ENCODE measurements around the gene CATSPERZ. TPM values are rescaled to one million over a fixed set of nuclear protein-coding genes. Genes with fewer than 3 reads are reported as not detected.

CATSPERZ gene
- total and polyA plus RNA-seq, 2 of the 8 experiments (the other 6 are each of a cell fraction or from before 2014, with no cell fraction given): 0.77 TPM; not detected in 1

DNA sequence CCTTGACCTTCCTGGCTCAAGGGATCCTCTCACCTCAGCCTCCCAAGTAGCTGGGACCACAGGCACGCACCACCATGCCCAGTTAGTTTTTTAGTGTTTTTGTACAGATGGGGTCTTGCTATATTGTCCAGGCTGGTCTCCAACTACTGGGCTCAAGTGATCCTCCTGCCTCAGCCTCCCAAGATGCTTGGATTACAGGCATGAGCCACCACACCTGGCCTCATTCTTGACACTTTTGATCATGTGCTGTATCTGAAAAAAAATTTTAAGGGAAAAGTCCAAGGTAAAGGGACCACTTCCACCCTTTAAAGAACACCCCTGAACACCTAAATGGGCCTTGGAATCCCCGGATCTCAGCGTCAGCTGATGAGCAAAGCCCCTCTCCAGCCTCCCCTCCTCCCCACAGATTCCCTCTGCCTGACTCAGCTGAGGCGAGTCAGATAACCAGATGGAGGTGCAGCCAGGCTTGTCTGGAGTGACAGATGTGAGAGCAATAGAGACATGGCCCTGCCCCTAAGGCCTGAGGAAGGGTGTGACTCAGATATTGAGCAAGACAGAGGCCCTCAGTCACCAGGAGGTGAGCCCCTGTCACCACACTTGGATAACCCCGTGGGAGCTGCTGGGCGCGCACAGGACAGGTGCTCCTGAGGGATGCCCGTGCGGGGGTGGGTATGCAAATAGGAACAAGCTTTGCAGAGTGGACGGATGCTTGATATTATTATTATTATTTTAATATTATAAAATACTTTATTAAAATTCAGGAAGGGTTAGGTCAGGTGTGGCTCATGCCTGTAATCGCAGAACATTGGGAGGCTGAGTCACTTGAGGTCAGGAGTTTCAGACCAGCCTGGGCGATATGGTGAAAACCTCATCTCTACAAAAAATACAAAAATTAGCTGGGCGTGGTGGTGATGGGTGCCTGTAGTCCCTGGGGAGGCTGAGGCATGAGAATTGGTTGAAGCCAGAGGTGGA, 34.9 kb downstream of the CATSPERZ start:
- Histone ChIP-seq H2AFZ (ENCODE audit: low read length) (no peak overlapping the region), H3K56ac (replicated peaks; ENCODE audit: insufficient read length, low read depth, low read length) (no peak overlapping the region), H3K36me3 (ENCODE audit: control insufficient read depth in 2 of 4, insufficient read depth in 4 of 4, low read length in 3 of 4) (no peaks in the 10 kb centered on the region), H3K4me2 (ENCODE audit: insufficient read depth in 1 of 2, low read depth in 2 of 2, low read length in 2 of 2) (no peak overlapping the region), H2BK120ac (replicated peaks; ENCODE audit: low read depth, low read length) (no peak overlapping the region), H3K9me3 (ENCODE audit: insufficient read depth in 2 of 2, low read depth in 1 of 2, low read length in 1 of 2) (no peaks in the 10 kb centered on the region), H4K5ac (ENCODE audit: insufficient read length, low read depth, low read length) (no peak overlapping the region), H3K23ac (ENCODE audit: insufficient read length) (no peak overlapping the region), H3K18ac (ENCODE audit: extremely low read depth, low read length) (no peak overlapping the region), H3K14ac (ENCODE audit: insufficient read length) (no peak overlapping the region), H3K79me2 (ENCODE audit: control insufficient read depth in 1 of 2, insufficient read depth in 2 of 2, low read length in 2 of 2) (no peaks in the 10 kb centered on the region), H3K4me3 (ENCODE audit: extremely low read depth in 1 of 4, insufficient read depth in 2 of 4, low read depth in 3 of 4, low read length in 4 of 4) (no peak overlapping the region), H3K23me2 (ENCODE audit: low read depth, low read length) (peaks cover 2% of the 10 kb centered on the region; the same call in 1 of the 2 replicates), H3K79me1 (ENCODE audit: low read depth, low read length) (no peaks in the 10 kb centered on the region), H2BK5ac (ENCODE audit: low read depth, low read length) (no peak overlapping the region), H2BK20ac (ENCODE audit: low read length) (no peak overlapping the region), H2AK5ac (ENCODE audit: low read depth, low read length) (no peak overlapping the region), H3K9ac (replicated peaks in 1 of 4; ENCODE audit: extremely low read depth in 1 of 4, low read depth in 3 of 4, low read length in 3 of 4) (peak overlapping the region in 1 of 4 experiments; percentile 16; a peak in 1 of 7 replicates), H2BK12ac (ENCODE audit: low read depth, low read length) (no peak overlapping the region), H3K4me1 (replicated peaks in 1 of 4; ENCODE audit: control insufficient read depth in 3 of 4, insufficient read depth in 4 of 4, low read length in 3 of 4) (peaks cover 0 to 9% (median 6%) of the 10 kb centered on the region in 4 experiments; a peak in 6 of 7 replicates), H3K27ac (ENCODE audit: low read depth, low read length) (no peak overlapping the region), H3K4ac (replicated peaks; ENCODE audit: insufficient read length, low read depth, low read length) (no peak overlapping the region), H3K27me3 (replicated peaks in 1 of 4; ENCODE audit: control insufficient read depth in 3 of 4, extremely low read depth in 1 of 4, insufficient read depth in 3 of 4, low read length in 3 of 4) (no peaks in the 10 kb centered on the region), H2BK15ac (ENCODE audit: low read length) (no peak overlapping the region), H4K20me1 (replicated peaks in 1 of 2; ENCODE audit: control insufficient read depth in 1 of 2, insufficient read depth in 2 of 2, low read length in 2 of 2) (peaks cover 0 to 2% of the 10 kb centered on the region in 2 experiments), H4K91ac (replicated peaks; ENCODE audit: insufficient read length, low read length) (no peak overlapping the region), H4K8ac (ENCODE audit: extremely low read depth, insufficient read depth, low read length) (no peak overlapping the region)
- POLR2A ChIA-PET (ENCODE audit: partially characterized antibody): interaction anchor here (1.4 to 7.3 kb wide), 2 partner anchors 11 to 18 kb away, joined by 4 to 61 read pairs; partner anchors contain the start of genes PRDX5 and TRMT112
- FAIRE-seq (no peak), DNase-seq (ENCODE audit: low read depth in 1 of 2, low spot score in 2 of 2) (no peak)
- CTCF ChIA-PET (ENCODE audit: partially characterized antibody): interaction anchor here (0.7 to 37.6 kb wide), 4 partner anchors 10 to 63 kb away, joined by 3 to 614 read pairs (median 207); partner anchors contain the start of genes CATSPERZ, CCDC88B, ESRRA and PRDX5
- WGBS, 2 experiments (ENCODE audit: extremely low coverage in 1 of 2, insufficient coverage in 1 of 2, insufficient read length in 1 of 2, insufficient replicate concordance in 2 of 2, low coverage in 1 of 2, low lambda C conversion rate in 2 of 2, missing lambda C conversion rate in 1 of 2): 77% methylated on average over 13 of the region's 13 CpGs; no CpG with 5 or more reads in 1 of the 2 experiments
- TF ChIP-seq CEBPB (IDR thresholded peaks at IDR 0.05; ENCODE audit: low read depth, low read length): peak; percentile 39; the same call in 1 of the 2 replicates
- TF ChIP-seq KDM1A (IDR thresholded peaks at IDR 0.05; ENCODE audit: borderline replicate concordance, low read length): peak; percentile 68; the same call in 1 of the 2 replicates
- TF ChIP-seq EGR1 (IDR thresholded peaks at IDR 0.05; ENCODE audit: borderline replicate concordance, low read depth, low read length): no peak
- no peak for TF ChIP-seq TCF12 (IDR thresholded peaks at IDR 0.05; ENCODE audit: low read depth, low read length)
- no peak for TF ChIP-seq POLR2AphosphoS5 (IDR thresholded peaks at IDR 0.05; ENCODE audit: low read depth, low read length)
- TF ChIP-seq HDAC6 (IDR thresholded peaks at IDR 0.05; ENCODE audit: low read depth, low read length): no peak
- no peak for TF ChIP-seq CTBP2 (IDR thresholded peaks at IDR 0.05; ENCODE audit: borderline replicate concordance, insufficient read depth, insufficient read length, low read length)
- TF ChIP-seq PHF8 (conservative IDR thresholded peaks at IDR 0.05; ENCODE audit: low read depth, low read length): no peak
- TF ChIP-seq TBP (IDR thresholded peaks at IDR 0.05; ENCODE audit: low read depth, low read length): no peak
- TF ChIP-seq RBBP5 (IDR thresholded peaks at IDR 0.05; ENCODE audit: borderline replicate concordance, low read depth, low read length): no peak
- no peak for TF ChIP-seq BRCA1 (IDR thresholded peaks at IDR 0.05; ENCODE audit: low read depth, low read length)
- no peak for TF ChIP-seq CHD1 (IDR thresholded peaks at IDR 0.05; ENCODE audit: low read depth, low read length)
